SJSA1 (cell line): Measurements from ENCODE around the gene MOV10L1. TPM values are rescaled to one million over a fixed set of nuclear protein-coding genes. Genes with fewer than 3 reads are reported as not detected.
"Not testable (repeated sequence)": the region's sequence is repeated elsewhere in the genome, so short reads cannot be mapped to it uniquely, and the experiment has no call there.

ENCODE experiments used
- DNase-seq, 2 experiments: peaks; one replicate each; pipeline ENCODE4 v3.0.0-alpha.2; 2015 to 2020; ENCODE audit warnings: low spot score in 2 of 2, low read depth in 1 of 2
- H3K27ac ChIP-seq: fragments of 250-450 bp; sonication (Bioruptor Pico); 2 replicates; pipeline ENCODE4 v1.5.1; 2020; ENCODE audit warnings: mild to moderate bottlenecking, moderate library complexity
- H3K27me3 ChIP-seq: fragments of 250-450 bp; sonication (Bioruptor Pico); replicated peaks from 2 replicates; pipeline ENCODE4 v1.5.1; 2020; ENCODE audit warnings: mild to moderate bottlenecking, moderate library complexity
- H3K36me3 ChIP-seq: fragments of 250-450 bp; sonication (Bioruptor Pico); 2 replicates; pipeline ENCODE4 v1.5.1; 2020; ENCODE audit warnings: mild to moderate bottlenecking
- H3K4me1 ChIP-seq: fragments of 250-450 bp; sonication (Bioruptor Pico); replicated peaks from 2 replicates; pipeline ENCODE4 v1.6.1; 2021; ENCODE audit warnings: mild to moderate bottlenecking
- H3K4me3 ChIP-seq: fragments of 250-450 bp; sonication (Bioruptor Pico); 2 replicates; pipeline ENCODE4 v1.5.1; 2020; ENCODE audit warnings: mild to moderate bottlenecking
- H3K9me3 ChIP-seq: fragments of 250-450 bp; sonication (Bioruptor Pico); replicated peaks from 2 replicates; pipeline ENCODE4 v1.5.1; 2020; ENCODE audit warnings: mild to moderate bottlenecking
- total RNA-seq: library from RNA; depleted of rRNA; stranded (reverse); fragments of >200 nt; shearing (Covaris generic); gene quantifications from 2 replicates; pipeline ENCODE4 v1.2.3, GENCODE V29; 2014

MOV10L1 gene
- total RNA-seq, 1 experiment from 2014 or later = 1.7 TPM

- H3K27me3 ChIP-seq, H3K9me3 ChIP-seq, H3K36me3 ChIP-seq, H3K4me3 ChIP-seq, H3K27ac ChIP-seq, H3K4me1 ChIP-seq: not testable (repeated sequence)
- peak in 1 of 2 experiments; percentile 35 for DNase-seq
Measured at GRCh38 chr22:50147258-50148165, 57.7 kb downstream of the MOV10L1 start.

GRCh38 chr22:50148166-50148500 is 58.3 kb downstream of the MOV10L1 start:
- Histone ChIP-seq H3K9me3 (no peaks in the 10 kb centered on the region), H3K27me3 (no peaks in the 10 kb centered on the region), H3K4me1 (no peaks in the 10 kb centered on the region), H3K36me3 (no peaks in the 10 kb centered on the region), H3K27ac (no peak overlapping the region), H3K4me3 (no peak overlapping the region)
- peak in 1 of 2 experiments; percentile 40 for DNase-seq

GRCh38 chr22:50148991-50149721 is 59.4 kb downstream of the MOV10L1 start:
- Histone ChIP-seq H3K27ac (no peak overlapping the region), H3K27me3 (no peaks in the 10 kb centered on the region), H3K36me3 (no peaks in the 10 kb centered on the region), H3K9me3 (no peaks in the 10 kb centered on the region), H3K4me1 (no peaks in the 10 kb centered on the region), H3K4me3 (no peak overlapping the region)
- no peak for DNase-seq

- no peaks in the 10 kb centered on the region for H3K36me3 ChIP-seq
- H3K4me1 ChIP-seq = no peaks in the 10 kb centered on the region
- DNase-seq = no peak
- no peak overlapping the region for H3K4me3 ChIP-seq
- H3K27me3 ChIP-seq = no peaks in the 10 kb centered on the region
- no peak overlapping the region for H3K27ac ChIP-seq
- H3K9me3 ChIP-seq = no peaks in the 10 kb centered on the region
Measured at GRCh38 chr22:50150161-50151129, 60.6 kb downstream of the MOV10L1 start.

GRCh38 chr22:50151571-50152537 is 62.0 kb downstream of the MOV10L1 start:
- H3K4me1 ChIP-seq = no peaks in the 10 kb centered on the region
- no peak overlapping the region for H3K4me3 ChIP-seq
- H3K36me3 ChIP-seq = no peaks in the 10 kb centered on the region
- H3K27ac ChIP-seq = no peak overlapping the region
- peak in 1 of 2 experiments; percentile 37 for DNase-seq
- H3K9me3 ChIP-seq = no peaks in the 10 kb centered on the region
- no peaks in the 10 kb centered on the region for H3K27me3 ChIP-seq

- Histone ChIP-seq H3K4me3 (no peak overlapping the region), H3K9me3 (no peaks in the 10 kb centered on the region), H3K27me3 (no peaks in the 10 kb centered on the region), H3K36me3 (no peaks in the 10 kb centered on the region), H3K4me1 (no peaks in the 10 kb centered on the region), H3K27ac (no peak overlapping the region)
- DNase-seq = peak in 1 of 2 experiments; percentile 38
Measured at GRCh38 chr22:50153056-50153755, 63.4 kb downstream of the MOV10L1 start.

- peak in 1 of 2 experiments; percentile 22 for DNase-seq
- H3K4me1 ChIP-seq = no peaks in the 10 kb centered on the region
Measured at GRCh38 chr22:50153756-50154140, 63.9 kb downstream of the MOV10L1 start.

GRCh38 chr22:50157709-50158375 is 68.0 kb downstream of the MOV10L1 start:
- H3K9me3 ChIP-seq = no peaks in the 10 kb centered on the region
- H3K27ac ChIP-seq = no peak overlapping the region
- DNase-seq = no peak
- no peaks in the 10 kb centered on the region for H3K27me3 ChIP-seq
- H3K4me1 ChIP-seq = no peaks in the 10 kb centered on the region
- H3K4me3 ChIP-seq = no peak overlapping the region
- peaks cover 5% of the 10 kb centered on the region; the same call in 1 of the 2 replicates for H3K36me3 ChIP-seq

More at GRCh38 chr22:50153756-50154140, 63.9 kb downstream of the MOV10L1 start:
- H3K4me3 ChIP-seq = no peak overlapping the region
- H3K9me3 ChIP-seq = no peaks in the 10 kb centered on the region
- H3K27ac ChIP-seq = no peak overlapping the region
- peaks cover under 1% of the 10 kb centered on the region; the same call in 1 of the 2 replicates for H3K36me3 ChIP-seq
- H3K27me3 ChIP-seq = no peaks in the 10 kb centered on the region

- no peak overlapping the region for H3K27ac ChIP-seq
- H3K36me3 ChIP-seq = peaks cover 5% of the 10 kb centered on the region; the same call in 1 of the 2 replicates
- H3K27me3 ChIP-seq = no peaks in the 10 kb centered on the region
- no peaks in the 10 kb centered on the region for H3K9me3 ChIP-seq
- no peak overlapping the region for H3K4me3 ChIP-seq
- no peak for DNase-seq
- no peaks in the 10 kb centered on the region for H3K4me1 ChIP-seq
Measured at GRCh38 chr22:50160947-50161346, 71.1 kb downstream of the MOV10L1 start.

- Histone ChIP-seq H3K27me3 (no peaks in the 10 kb centered on the region), H3K4me3 (no peak overlapping the region), H3K9me3 (no peaks in the 10 kb centered on the region), H3K27ac (no peak overlapping the region), H3K4me1 (no peaks in the 10 kb centered on the region), H3K36me3 (peaks cover 5% of the 10 kb centered on the region; the same call in 1 of the 2 replicates)
- no peak for DNase-seq
Measured at GRCh38 chr22:50161508-50162390, 71.9 kb downstream of the MOV10L1 start.

GRCh38 chr22:50162391-50162956 is 72.7 kb downstream of the MOV10L1 start:
- H3K9me3 ChIP-seq = no peaks in the 10 kb centered on the region
- H3K4me1 ChIP-seq = no peaks in the 10 kb centered on the region
- peaks cover 5% of the 10 kb centered on the region; the same call in 1 of the 2 replicates for H3K36me3 ChIP-seq
- no peaks in the 10 kb centered on the region for H3K27me3 ChIP-seq
- DNase-seq = no peak
- H3K4me3 ChIP-seq = no peak overlapping the region
- no peak overlapping the region for H3K27ac ChIP-seq
